Measurements from ENCODE around the gene MYBBP1A. TPM values are rescaled to one million over a fixed set of nuclear protein-coding genes. Genes with fewer than 3 reads are reported as not detected.

The MYBBP1A gene
- total RNA-seq, 1 donor from 2014 or later, result 42.9 TPM

GRCh38 chr17:4549781-4550533 lies 5.2 kb downstream of the MYBBP1A start:
- ATAC-seq, result no peak

GRCh38 chr17:4548721-4549531 lies 6.3 kb downstream of the MYBBP1A start:
- ATAC-seq, result no peak

- no peak for ATAC-seq
Observed at GRCh38 chr17:4548061-4548461, 7.1 kb downstream of the MYBBP1A start.

GRCh38 chr17:4547118-4547906 lies 7.9 kb downstream of the MYBBP1A start:
- no peak for ATAC-seq

- no peak for ATAC-seq
Observed at GRCh38 chr17:4545217-4545951, 9.8 kb downstream of the MYBBP1A start.

GRCh38 chr17:4544951-4545216 lies 10.3 kb downstream of the MYBBP1A start:
- no peak for ATAC-seq

- ATAC-seq, result no peak
Observed at GRCh38 chr17:4544135-4544950, 10.8 kb downstream of the MYBBP1A start.

GRCh38 chr17:4543557-4544026 lies 11.6 kb downstream of the MYBBP1A start:
- peak; percentile 27 for ATAC-seq

- no peak for ATAC-seq
Observed at GRCh38 chr17:4542726-4543191, 12.4 kb downstream of the MYBBP1A start.

- ATAC-seq, result no peak
Observed at GRCh38 chr17:4542003-4542725, 13.0 kb downstream of the MYBBP1A start.

GRCh38 chr17:4541328-4542002 lies 13.7 kb downstream of the MYBBP1A start:
- ATAC-seq, result no peak

GRCh38 chr17:4540687-4541327 lies 14.4 kb downstream of the MYBBP1A start:
- ATAC-seq, result no peak

GRCh38 chr17:4540224-4540651 lies 14.9 kb downstream of the MYBBP1A start:
- no peak for ATAC-seq

- no peak for ATAC-seq
Observed at GRCh38 chr17:4539576-4540223, 15.5 kb downstream of the MYBBP1A start.

GRCh38 chr17:4539025-4539424 lies 16.2 kb downstream of the MYBBP1A start:
- ATAC-seq, result no peak

- no peak for ATAC-seq
Observed at GRCh38 chr17:4538236-4539002, 16.8 kb downstream of the MYBBP1A start.

GRCh38 chr17:4537451-4538235 lies 17.5 kb downstream of the MYBBP1A start:
- no peak for ATAC-seq

Measured in esophagus mucosa (tissue), 1 donor.